Measurements from ENCODE around the gene MAPT.

DNA sequence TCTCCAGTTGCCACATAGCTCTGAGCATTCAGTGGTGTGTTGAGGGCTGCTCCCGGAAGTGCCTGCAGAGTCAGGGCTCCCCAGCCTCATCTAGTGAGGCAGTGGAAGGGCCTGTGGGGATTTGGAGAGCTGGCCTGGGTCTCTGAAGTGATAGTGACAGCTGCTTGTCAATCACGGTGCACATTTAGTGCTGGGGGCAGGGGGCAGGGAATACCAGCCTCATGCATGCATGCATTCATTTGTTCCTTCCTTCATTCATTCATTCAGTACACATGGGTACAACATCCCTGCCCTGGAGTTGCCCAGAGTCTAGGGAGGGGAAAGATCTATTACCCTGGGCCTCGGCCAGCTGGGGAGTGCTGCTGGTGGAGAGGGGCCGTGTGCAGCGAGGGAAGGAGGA is 93.4 kb downstream of the MAPT start:
- TF ChIP-seq, protein P1, sequence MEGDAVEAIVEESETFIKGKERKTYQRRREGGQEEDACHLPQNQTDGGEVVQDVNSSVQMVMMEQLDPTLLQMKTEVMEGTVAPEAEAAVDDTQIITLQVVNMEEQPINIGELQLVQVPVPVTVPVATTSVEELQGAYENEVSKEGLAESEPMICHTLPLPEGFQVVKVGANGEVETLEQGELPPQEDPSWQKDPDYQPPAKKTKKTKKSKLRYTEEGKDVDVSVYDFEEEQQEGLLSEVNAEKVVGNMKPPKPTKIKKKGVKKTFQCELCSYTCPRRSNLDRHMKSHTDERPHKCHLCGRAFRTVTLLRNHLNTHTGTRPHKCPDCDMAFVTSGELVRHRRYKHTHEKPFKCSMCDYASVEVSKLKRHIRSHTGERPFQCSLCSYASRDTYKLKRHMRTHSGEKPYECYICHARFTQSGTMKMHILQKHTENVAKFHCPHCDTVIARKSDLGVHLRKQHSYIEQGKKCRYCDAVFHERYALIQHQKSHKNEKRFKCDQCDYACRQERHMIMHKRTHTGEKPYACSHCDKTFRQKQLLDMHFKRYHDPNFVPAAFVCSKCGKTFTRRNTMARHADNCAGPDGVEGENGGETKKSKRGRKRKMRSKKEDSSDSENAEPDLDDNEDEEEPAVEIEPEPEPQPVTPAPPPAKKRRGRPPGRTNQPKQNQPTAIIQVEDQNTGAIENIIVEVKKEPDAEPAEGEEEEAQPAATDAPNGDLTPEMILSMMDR (conservative IDR thresholded peaks at IDR 0.05), result no peak
- no peak for TF ChIP-seq ZFX (IDR thresholded peaks at IDR 0.05)
